SK-N-SH (cell line): ENCODE results near the gene MIXL1. TPM values are rescaled to one million over a fixed set of nuclear protein-coding genes. Genes with fewer than 3 reads are reported as not detected.

ENCODE experiments used
- CTCF ChIA-PET: fragments of 300-600, 350-600 bp; formaldehyde crosslinking; extraction: SDS; loops from one replicate; lab custom pipeline; 2021; lab: Yijun Ruan, JAX
- POLR2A ChIA-PET: fragments of 350-600 bp; sonication (Branson Sonifier 250); formaldehyde crosslinking; extraction: SDS; loops from one replicate; lab custom pipeline; 2020; ENCODE audit warnings: antibody characterized with exemption, inconsistent platforms; lab: Yijun Ruan, JAX
- DNase-seq: peaks from one replicate; pipeline ENCODE4 v3.0.0; 2012
- H2AFZ ChIP-seq: fragments of 200-600 bp; sonication (generic); 2 replicates; pipeline ENCODE4 v1.8.1; 2016; ENCODE audit warnings: antibody characterized with exemption, mild to moderate bottlenecking, low read depth
- H3F3A ChIP-seq: fragments of 200-600 bp; sonication (generic); replicated peaks from 2 replicates; pipeline ENCODE3; 2016; ENCODE audit warnings: antibody characterized with exemption, mild to moderate bottlenecking; ENCODE audit not compliant: insufficient read depth
- H3K27ac ChIP-seq, 2 experiments: fragments of 200-500 bp in 1 of 2; fragments of 200-600 bp in 1 of 2; sonication (Bioruptor generic) in 1 of 2; sonication (generic), shearing (Covaris generic) in 1 of 2; 2 replicates each; pipeline versions ENCODE4 v1.5.1 to v1.6.1; 2014 to 2016; ENCODE audit warnings: low read depth in 2 of 2, inconsistent platforms in 1 of 2, low read length in 1 of 2, mild to moderate bottlenecking in 1 of 2, mixed read lengths in 1 of 2
- H3K27me3 ChIP-seq: fragments of 200-600 bp; sonication (generic), shearing (Covaris generic); 2 replicates; pipeline ENCODE4 v1.6.1; 2016; ENCODE audit warnings: mixed run types; ENCODE audit not compliant: insufficient read depth
- H3K36me3 ChIP-seq, 2 experiments: fragments of 200-500 bp in 1 of 2; fragments of 200-600 bp in 1 of 2; sonication (Bioruptor generic) in 1 of 2; sonication (generic) in 1 of 2; replicated peaks in 1 of 2; 2 replicates each; pipeline versions ENCODE3 to v1.5.1; 2014 to 2016; ENCODE audit warnings: low read length in 1 of 2, mild to moderate bottlenecking in 1 of 2; ENCODE audit not compliant: insufficient read depth in 2 of 2, control insufficient read depth in 1 of 2
- H3K4me1 ChIP-seq, 2 experiments: fragments of 200-500 bp in 1 of 2; fragments of 200-600 bp in 1 of 2; sonication (Bioruptor generic) in 1 of 2; sonication (generic), shearing (Covaris generic) in 1 of 2; 2 replicates each; pipeline versions ENCODE4 v1.5.1 to v1.6.1; 2014 to 2016; ENCODE audit warnings: low read depth in 1 of 2, low read length in 1 of 2, mixed run types in 1 of 2; ENCODE audit not compliant: insufficient read depth in 2 of 2, control insufficient read depth in 1 of 2
- H3K4me2 ChIP-seq: fragments of 200-600 bp; sonication (generic), shearing (Covaris generic); 2 replicates; pipeline ENCODE4 v1.6.1; 2017; ENCODE audit warnings: mixed run types
- H3K4me3 ChIP-seq, 2 experiments: fragments of 200-500 bp in 1 of 2; fragments of 200-600 bp in 1 of 2; sonication (Bioruptor generic) in 1 of 2; sonication (generic), shearing (Covaris generic) in 1 of 2; 2 replicates each; pipeline versions ENCODE4 v1.5.1 to v1.8.1; 2014 to 2016; ENCODE audit warnings: low read depth in 2 of 2, inconsistent platforms in 1 of 2, low read length in 1 of 2, mild to moderate bottlenecking in 1 of 2, mixed read lengths in 1 of 2, moderate library complexity in 1 of 2
- H3K79me2 ChIP-seq: fragments of 200-600 bp; sonication (generic); 2 replicates; pipeline ENCODE4 v1.8.1; 2017; ENCODE audit warnings: mild to moderate bottlenecking; ENCODE audit not compliant: insufficient read depth
- H3K9ac ChIP-seq: fragments of 200-600 bp; sonication (generic); 2 replicates; pipeline ENCODE4 v1.6.1; 2017; ENCODE audit warnings: mixed run types
- H3K9me2 ChIP-seq: fragments of 200-600 bp; sonication (generic); 2 replicates; pipeline ENCODE4 v1.6.1; 2017; ENCODE audit warnings: mixed run types
- H3K9me3 ChIP-seq: fragments of 200-600 bp; sonication (generic); 2 replicates; pipeline ENCODE4 v1.6.1; 2017; ENCODE audit warnings: mixed run types, mild to moderate bottlenecking, moderate library complexity
- H4K20me1 ChIP-seq: fragments of 200-600 bp; sonication (generic); 2 replicates; pipeline ENCODE4 v1.6.1; 2017; ENCODE audit warnings: mild to moderate bottlenecking, mixed run types; ENCODE audit not compliant: insufficient read depth
- ELF1 ChIP-seq: IDR thresholded peaks from 2 replicates; pipeline ENCODE4 v1.4.0; 2012
- FOXJ3 ChIP-seq: sonication (generic); formaldehyde crosslinking; IDR thresholded peaks from 2 replicates; pipeline ENCODE4 v1.5.1; 2020; ENCODE audit warnings: mild to moderate bottlenecking, missing genetic modification reagents
- GABPA ChIP-seq: IDR thresholded peaks from 2 replicates; pipeline ENCODE4 v1.4.0; 2012; ENCODE audit warnings: low read depth, mild to moderate bottlenecking
- JUND ChIP-seq: IDR thresholded peaks from 2 replicates; pipeline ENCODE4 v1.4.0; 2012
- MEF2A ChIP-seq: IDR thresholded peaks from 2 replicates; pipeline ENCODE4 v1.4.0; 2012; ENCODE audit warnings: low read depth, borderline replicate concordance
- SMC3 ChIP-seq: IDR thresholded peaks from 2 replicates; pipeline ENCODE4 v1.6.1; 2012; ENCODE audit warnings: low read depth, low read length, improper control_type of control experiment
- TEAD4 ChIP-seq: IDR thresholded peaks from 2 replicates; pipeline ENCODE4 v1.4.0; 2012; ENCODE audit warnings: mild to moderate bottlenecking, borderline replicate concordance; ENCODE audit not compliant: insufficient read depth
- WGBS: methylation state at CpG from one replicate; pipeline ENCODE4 v1.1.6; 2017; ENCODE audit warnings: low lambda C conversion rate; 5-methylcytosine and 5-hydroxymethylcytosine counted together
- polyA plus RNA-seq, 3 experiments: library from polyadenylated mRNA; depleted of rRNA; stranded (reverse); fragments of >200 nt; gene quantifications; 2 replicates each; pipeline ENCODE4 v1.2.3, GENCODE V29; 2012
- TF ChIP-seq, protein P1 (sequence below): IDR thresholded peaks from 2 replicates; pipeline ENCODE4; 2012
- TF ChIP-seq, protein P2 (sequence below): IDR thresholded peaks from 2 replicates; pipeline ENCODE4 v1.4.0; 2012; ENCODE audit warnings: low read depth
- TF ChIP-seq, protein P3 (sequence below): IDR thresholded peaks from 2 replicates; pipeline ENCODE4 v1.4.0; 2012; ENCODE audit warnings: low read depth, borderline replicate concordance
- TF ChIP-seq, protein P4 (sequence below): fragments of 150-350 bp; IDR thresholded peaks from 2 replicates; pipeline ENCODE4 v1.6.1; 2016; ENCODE audit warnings: mild to moderate bottlenecking, low read depth, low read length
- TF ChIP-seq, protein P5 (sequence below): IDR thresholded peaks from 2 replicates; pipeline ENCODE4 v1.6.1; 2012; ENCODE audit warnings: mild to moderate bottlenecking, low read depth, low read length, moderate library complexity
- TF ChIP-seq, protein P6 (sequence below): fragments of 150-350 bp; IDR thresholded peaks from 2 replicates; pipeline ENCODE4 v1.6.1; 2017; ENCODE audit warnings: antibody characterized with exemption, low read length, low read depth, borderline replicate concordance

Gene MIXL1
- polyA plus RNA-seq, 1 of the 3 experiments (the other 2 are of a cell fraction), result 0.03 TPM

DNA sequence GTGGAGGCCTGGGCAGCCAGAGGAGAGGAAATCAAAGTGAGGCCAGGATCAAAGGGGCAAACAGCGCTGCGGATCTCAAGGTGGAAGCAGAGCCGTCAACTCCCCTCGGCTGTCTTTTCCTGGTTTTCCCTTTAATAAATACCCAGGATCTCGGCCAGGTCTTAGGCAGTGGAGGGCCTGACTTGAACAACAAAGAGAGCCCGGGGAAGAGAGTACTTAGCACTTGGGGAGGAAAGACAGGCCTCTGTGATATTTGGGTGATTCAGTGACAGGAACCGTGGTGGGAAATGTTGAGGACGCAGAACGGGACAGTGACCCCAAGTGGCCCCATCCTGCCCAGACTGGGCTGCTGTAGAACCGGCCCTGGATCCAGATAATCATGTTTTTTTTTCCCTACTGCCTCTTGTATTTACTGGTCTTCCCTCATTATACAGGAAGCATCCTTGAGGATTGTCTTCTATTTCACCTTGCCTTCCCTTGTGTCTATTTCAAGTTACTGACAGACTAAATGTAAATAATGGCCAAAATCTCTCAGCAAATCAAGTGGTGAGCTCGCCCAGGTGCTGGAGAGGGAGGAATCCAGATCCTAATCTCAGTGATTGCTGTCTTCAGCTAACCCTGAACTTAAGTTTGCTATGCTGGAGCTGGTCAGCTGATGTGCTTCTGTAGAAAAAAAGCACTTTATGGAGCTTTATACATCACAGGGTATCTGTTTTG lies 2.8 kb upstream of the MIXL1 start (continued):
- TF ChIP-seq, protein P1, sequence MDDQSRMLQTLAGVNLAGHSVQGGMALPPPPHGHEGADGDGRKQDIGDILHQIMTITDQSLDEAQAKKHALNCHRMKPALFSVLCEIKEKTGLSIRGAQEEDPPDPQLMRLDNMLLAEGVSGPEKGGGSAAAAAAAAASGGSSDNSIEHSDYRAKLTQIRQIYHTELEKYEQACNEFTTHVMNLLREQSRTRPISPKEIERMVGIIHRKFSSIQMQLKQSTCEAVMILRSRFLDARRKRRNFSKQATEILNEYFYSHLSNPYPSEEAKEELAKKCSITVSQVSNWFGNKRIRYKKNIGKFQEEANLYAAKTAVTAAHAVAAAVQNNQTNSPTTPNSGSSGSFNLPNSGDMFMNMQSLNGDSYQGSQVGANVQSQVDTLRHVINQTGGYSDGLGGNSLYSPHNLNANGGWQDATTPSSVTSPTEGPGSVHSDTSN, result no peak
- no peak for TF ChIP-seq FOXJ3
- no peak for TF ChIP-seq TEAD4
- TF ChIP-seq, protein P2, sequence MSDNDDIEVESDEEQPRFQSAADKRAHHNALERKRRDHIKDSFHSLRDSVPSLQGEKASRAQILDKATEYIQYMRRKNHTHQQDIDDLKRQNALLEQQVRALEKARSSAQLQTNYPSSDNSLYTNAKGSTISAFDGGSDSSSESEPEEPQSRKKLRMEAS, result no peak
- TF ChIP-seq, protein P3, sequence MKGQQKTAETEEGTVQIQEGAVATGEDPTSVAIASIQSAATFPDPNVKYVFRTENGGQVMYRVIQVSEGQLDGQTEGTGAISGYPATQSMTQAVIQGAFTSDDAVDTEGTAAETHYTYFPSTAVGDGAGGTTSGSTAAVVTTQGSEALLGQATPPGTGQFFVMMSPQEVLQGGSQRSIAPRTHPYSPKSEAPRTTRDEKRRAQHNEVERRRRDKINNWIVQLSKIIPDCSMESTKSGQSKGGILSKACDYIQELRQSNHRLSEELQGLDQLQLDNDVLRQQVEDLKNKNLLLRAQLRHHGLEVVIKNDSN, result no peak
- TF ChIP-seq GABPA, result no peak
- TF ChIP-seq, all 33 proteins: peak for 0

DNA sequence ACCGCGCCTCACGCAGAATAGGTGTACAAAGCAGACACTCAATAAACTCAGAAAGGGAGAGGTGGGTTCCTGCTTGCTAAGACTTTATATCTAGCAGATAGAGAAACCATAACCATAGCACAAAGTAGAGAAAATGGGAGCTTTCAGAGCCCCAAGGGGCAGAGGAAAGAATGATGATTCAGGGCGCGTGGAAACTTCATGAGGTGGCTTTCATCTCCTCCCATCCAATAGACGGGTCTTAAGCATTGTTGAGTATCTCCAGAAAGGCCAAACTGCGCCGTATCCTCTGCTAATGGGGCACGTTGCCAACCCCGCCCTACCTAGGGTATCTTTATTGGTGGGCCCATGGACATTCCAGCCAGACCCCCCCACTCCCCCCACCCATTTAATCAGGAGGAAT lies 778 bp upstream of the MIXL1 start:
- Histone ChIP-seq H3K9ac (no peak overlapping the region), H3K79me2 (no peaks in the 10 kb centered on the region), H4K20me1 (no peaks in the 10 kb centered on the region), H3K4me1 (peaks cover 0 to 5% of the 10 kb centered on the region in 2 experiments; a peak in 1 of 4 replicates), H3K9me2 (no peaks in the 10 kb centered on the region), H3F3A (no peaks in the 10 kb centered on the region), H2AFZ (no peak overlapping the region), H3K27ac (no peak overlapping the region), H3K9me3 (no peaks in the 10 kb centered on the region), H3K4me3 (no peak overlapping the region), H3K27me3 (no peaks in the 10 kb centered on the region), H3K36me3 (no peaks in the 10 kb centered on the region), H3K4me2 (no peak overlapping the region)
- TF ChIP-seq, protein P1, result no peak
- TF ChIP-seq ELF1 (no peak), MEF2A (no peak), SMC3 (no peak), JUND (no peak)
- TF ChIP-seq, protein P4, sequence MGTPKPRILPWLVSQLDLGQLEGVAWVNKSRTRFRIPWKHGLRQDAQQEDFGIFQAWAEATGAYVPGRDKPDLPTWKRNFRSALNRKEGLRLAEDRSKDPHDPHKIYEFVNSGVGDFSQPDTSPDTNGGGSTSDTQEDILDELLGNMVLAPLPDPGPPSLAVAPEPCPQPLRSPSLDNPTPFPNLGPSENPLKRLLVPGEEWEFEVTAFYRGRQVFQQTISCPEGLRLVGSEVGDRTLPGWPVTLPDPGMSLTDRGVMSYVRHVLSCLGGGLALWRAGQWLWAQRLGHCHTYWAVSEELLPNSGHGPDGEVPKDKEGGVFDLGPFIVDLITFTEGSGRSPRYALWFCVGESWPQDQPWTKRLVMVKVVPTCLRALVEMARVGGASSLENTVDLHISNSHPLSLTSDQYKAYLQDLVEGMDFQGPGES, result no peak
- TF ChIP-seq, protein P5, sequence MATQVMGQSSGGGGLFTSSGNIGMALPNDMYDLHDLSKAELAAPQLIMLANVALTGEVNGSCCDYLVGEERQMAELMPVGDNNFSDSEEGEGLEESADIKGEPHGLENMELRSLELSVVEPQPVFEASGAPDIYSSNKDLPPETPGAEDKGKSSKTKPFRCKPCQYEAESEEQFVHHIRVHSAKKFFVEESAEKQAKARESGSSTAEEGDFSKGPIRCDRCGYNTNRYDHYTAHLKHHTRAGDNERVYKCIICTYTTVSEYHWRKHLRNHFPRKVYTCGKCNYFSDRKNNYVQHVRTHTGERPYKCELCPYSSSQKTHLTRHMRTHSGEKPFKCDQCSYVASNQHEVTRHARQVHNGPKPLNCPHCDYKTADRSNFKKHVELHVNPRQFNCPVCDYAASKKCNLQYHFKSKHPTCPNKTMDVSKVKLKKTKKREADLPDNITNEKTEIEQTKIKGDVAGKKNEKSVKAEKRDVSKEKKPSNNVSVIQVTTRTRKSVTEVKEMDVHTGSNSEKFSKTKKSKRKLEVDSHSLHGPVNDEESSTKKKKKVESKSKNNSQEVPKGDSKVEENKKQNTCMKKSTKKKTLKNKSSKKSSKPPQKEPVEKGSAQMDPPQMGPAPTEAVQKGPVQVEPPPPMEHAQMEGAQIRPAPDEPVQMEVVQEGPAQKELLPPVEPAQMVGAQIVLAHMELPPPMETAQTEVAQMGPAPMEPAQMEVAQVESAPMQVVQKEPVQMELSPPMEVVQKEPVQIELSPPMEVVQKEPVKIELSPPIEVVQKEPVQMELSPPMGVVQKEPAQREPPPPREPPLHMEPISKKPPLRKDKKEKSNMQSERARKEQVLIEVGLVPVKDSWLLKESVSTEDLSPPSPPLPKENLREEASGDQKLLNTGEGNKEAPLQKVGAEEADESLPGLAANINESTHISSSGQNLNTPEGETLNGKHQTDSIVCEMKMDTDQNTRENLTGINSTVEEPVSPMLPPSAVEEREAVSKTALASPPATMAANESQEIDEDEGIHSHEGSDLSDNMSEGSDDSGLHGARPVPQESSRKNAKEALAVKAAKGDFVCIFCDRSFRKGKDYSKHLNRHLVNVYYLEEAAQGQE, result no peak
- TF ChIP-seq, protein P6, sequence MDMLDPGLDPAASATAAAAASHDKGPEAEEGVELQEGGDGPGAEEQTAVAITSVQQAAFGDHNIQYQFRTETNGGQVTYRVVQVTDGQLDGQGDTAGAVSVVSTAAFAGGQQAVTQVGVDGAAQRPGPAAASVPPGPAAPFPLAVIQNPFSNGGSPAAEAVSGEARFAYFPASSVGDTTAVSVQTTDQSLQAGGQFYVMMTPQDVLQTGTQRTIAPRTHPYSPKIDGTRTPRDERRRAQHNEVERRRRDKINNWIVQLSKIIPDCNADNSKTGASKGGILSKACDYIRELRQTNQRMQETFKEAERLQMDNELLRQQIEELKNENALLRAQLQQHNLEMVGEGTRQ, result no peak
- ChIA-PET CTCF (interaction anchor here (1.2 to 2.0 kb wide), 3 partner anchors 25 to 158 kb away, joined by 3 to 4 read pairs (median 4); no protein-coding TSS in a partner anchor), POLR2A (no interaction called here)
- WGBS, result 95% methylated on average over 10 of the region's 10 CpGs
- no peak for DNase-seq
